K562 (cell line): ENCODE data around the gene PODXL2.

Source experiments
- CHD2 ChIP-seq: IDR thresholded peaks from 2 replicates; pipeline ENCODE4 v1.6.1; 2011; ENCODE audit warnings: low read depth, low read length
- E2F3 ChIP-seq: fragments of 250-450 bp; sonication (Bioruptor Pico); IDR thresholded peaks from 2 replicates; pipeline ENCODE4 v1.4.0; 2020; ENCODE audit warnings: mild to moderate bottlenecking
- ELF1 ChIP-seq: fragments of 200-800 bp; sonication (Bioruptor generic); IDR thresholded peaks from 2 replicates; pipeline ENCODE4 v1.6.1; 2016; ENCODE audit warnings: missing genetic modification characterization, missing compliant biosample characterization
- EZH2 ChIP-seq: IDR thresholded peaks from 2 replicates; pipeline ENCODE4 v1.6.1; 2012; ENCODE audit warnings: low read depth, mild to moderate bottlenecking, inconsistent platforms, low read length, borderline replicate concordance
- FOXK1 ChIP-seq: sonication (generic); formaldehyde crosslinking; IDR thresholded peaks from 2 replicates; pipeline ENCODE4 v1.8.0; 2022; ENCODE audit warnings: missing genetic modification reagents, mild to moderate bottlenecking, borderline replicate concordance
- GTF2E2 ChIP-seq: fragments of 200-800 bp; sonication (Bioruptor generic); IDR thresholded peaks from 2 replicates; pipeline ENCODE4 v1.6.1; 2016; ENCODE audit warnings: missing genetic modification characterization, missing compliant biosample characterization
- KDM2B ChIP-seq: fragments of 250-450 bp; sonication (Bioruptor Pico); IDR thresholded peaks from 2 replicates; pipeline ENCODE4 v1.8.0; 2021; ENCODE audit warnings: mild to moderate bottlenecking, moderate library complexity
- ZNF507 ChIP-seq: conservative IDR thresholded peaks from 2 replicates; pipeline ENCODE4 v1.6.1; 2017; ENCODE audit warnings: missing genetic modification characterization, missing compliant biosample characterization

- TF ChIP-seq E2F3 (CRISPR knock-in tag): no peak
- no peak for TF ChIP-seq EZH2
- no peak for TF ChIP-seq ELF1 (tag)
- TF ChIP-seq GTF2E2 (tag): no peak
- no peak for TF ChIP-seq KDM2B
- TF ChIP-seq FOXK1 (CRISPR knock-in tag): no peak
- no peak for TF ChIP-seq ZNF507 (tag)
- TF ChIP-seq CHD2: no peak
Observed at GRCh38 chr3:127706312-127706711, 77.3 kb downstream of the PODXL2 start.
